Lower lobe of right lung (tissue), 2 donors: ENCODE measurements around the gene RPL27. TPM values are rescaled to one million over a fixed set of nuclear protein-coding genes. Genes with fewer than 3 reads are reported as not detected.
"Not testable (repeated sequence)": the region's sequence is repeated elsewhere in the genome, so short reads cannot be mapped to it uniquely, and the experiment has no call there.

Experiments used
- ATAC-seq, 2 donors: fragments of 200-7000 bp; cut with Tn5 transposase; one replicate each; pipeline ENCODE4 v1.9.1; 2020 to 2022; ENCODE audit warnings: mild to moderate bottlenecking in 2 of 2, moderate library complexity in 2 of 2
- DNase-seq: peaks from one replicate; pipeline ENCODE4 v3.0.0-alpha.2; 2020
- H3K27ac ChIP-seq: fragments of 200-600 bp; one replicate; pipeline ENCODE4 v1.8.0; 2022
- H3K27me3 ChIP-seq: fragments of 200-600 bp; one replicate; pipeline ENCODE4 v1.8.0; 2022; ENCODE audit warnings: low read depth
- H3K36me3 ChIP-seq: fragments of 200-600 bp; one replicate; pipeline ENCODE4 v1.8.0; 2022; ENCODE audit warnings: mild to moderate bottlenecking
- H3K4me1 ChIP-seq: fragments of 200-600 bp; one replicate; pipeline ENCODE4 v1.8.0; 2022
- H3K4me3 ChIP-seq: fragments of 200-600 bp; one replicate; pipeline ENCODE4 v1.8.0; 2022; ENCODE audit warnings: mild to moderate bottlenecking
- H3K9me3 ChIP-seq: fragments of 200-600 bp; one replicate; pipeline ENCODE4 v1.8.0; 2022
- CTCF ChIP-seq: fragments of 200-600 bp; IDR thresholded peaks from one replicate; pipeline ENCODE4 v1.8.0; 2022; ENCODE audit warnings: antibody characterized with exemption, mild to moderate bottlenecking
- intact Hi-C: fragments of 100-400 bp; cut with DNase I; formaldehyde crosslinking; loops from one replicate; pipeline ENCODE4 v1.11.0; 2022
- total RNA-seq: library from RNA; stranded (reverse); fragmentation: NEBNext Ultra II Directional; extraction: Animal tissue kit (Norgen Biotek cat#: 25700); gene quantifications from one replicate; pipeline ENCODE4 v1.2.1, GENCODE V29; 2021
- donor health status: DM: no; HTN: yes; CAD: no; lungs with severe emphysema.

The RPL27 gene
- total RNA-seq, 1 donor from 2014 or later: 810 TPM

- Histone ChIP-seq H3K27me3 (no peaks in the 10 kb centered on the region), H3K36me3 (peaks cover 49% of the 10 kb centered on the region), H3K4me3 (peak overlapping the region; percentile 89), H3K9me3 (no peaks in the 10 kb centered on the region), H3K4me1 (peaks cover 42% of the 10 kb centered on the region), H3K27ac (peak overlapping the region; percentile 96)
- TF ChIP-seq CTCF: no peak
- intact Hi-C loops: no loop called here
- DNase-seq (no peak), ATAC-seq (no peak)
These were observed 845 bp downstream of the RPL27 start for GRCh38 chr17:42999003-42999525.

GRCh38 chr17:43000894-43001293 is 2.7 kb downstream of the RPL27 start:
- H3K4me3 ChIP-seq, H3K27ac ChIP-seq, H3K9me3 ChIP-seq, DNase-seq, ATAC-seq, intact Hi-C loops, H3K27me3 ChIP-seq: not testable (repeated sequence)
- H3K4me1 ChIP-seq: peaks cover 42% of the 10 kb centered on the region
- peaks cover 55% of the 10 kb centered on the region for H3K36me3 ChIP-seq

GRCh38 chr17:43003542-43004172 is 5.4 kb downstream of the RPL27 start:
- ATAC-seq: no peak
- intact Hi-C loops: no loop called here
- Histone ChIP-seq H3K4me1 (peaks cover 47% of the 10 kb centered on the region), H3K9me3 (no peaks in the 10 kb centered on the region), H3K4me3 (no peak overlapping the region), H3K27ac (no peak overlapping the region), H3K27me3 (no peaks in the 10 kb centered on the region), H3K36me3 (peaks cover 55% of the 10 kb centered on the region)
- TF ChIP-seq CTCF: no peak
- DNase-seq: no peak

GRCh38 chr17:43006639-43007551 is 8.7 kb downstream of the RPL27 start, which contains the start of gene IFI35:
TSS of gene IFI35 (plus strand) at chr17:43006784. CDS start at chr17:43006948, 164 bp downstream.
- TF ChIP-seq CTCF: peak; percentile 54
- peak; percentile 91 for DNase-seq
- H3K27ac ChIP-seq: peak within 1 kb of the TSS; percentile 96
- H3K4me1 ChIP-seq: peaks cover 35% of the 10 kb centered on the region
- ATAC-seq: peak; percentile 95 to 97
- intact Hi-C loops: no loop called here
- H3K27me3 ChIP-seq: no peaks in the 10 kb centered on the region
- peaks cover 40% of the 10 kb centered on the region for H3K36me3 ChIP-seq
- peak within 1 kb of the TSS; percentile 84 for H3K4me3 ChIP-seq
- H3K9me3 ChIP-seq: no peaks in the 10 kb centered on the region

GRCh38 chr17:43010667-43011308 is 12.6 kb downstream of the RPL27 start:
- ATAC-seq (no peak), DNase-seq (no peak)
- no peak for TF ChIP-seq CTCF
- H3K27me3 ChIP-seq: no peaks in the 10 kb centered on the region
- intact Hi-C loops: no loop called here
- H3K4me3 ChIP-seq: no peak overlapping the region
- peaks cover 52% of the 10 kb centered on the region for H3K36me3 ChIP-seq
- H3K9me3 ChIP-seq: no peaks in the 10 kb centered on the region
- peaks cover 63% of the 10 kb centered on the region for H3K4me1 ChIP-seq
- H3K27ac ChIP-seq: no peak overlapping the region
